ENCODE data around the gene ATP2C2.
"Not testable (repeated sequence)": the region's sequence is repeated elsewhere in the genome, so short reads cannot be mapped to it uniquely, and the experiment has no call there.

Gene ATP2C2

GRCh38 chr16:84421938-84422220 lies 53.5 kb downstream of the ATP2C2 start:
- DNase-seq: no peak

GRCh38 chr16:84423416-84423837 lies 55.1 kb downstream of the ATP2C2 start:
- no peak for DNase-seq

GRCh38 chr16:84425696-84426095 lies 57.4 kb downstream of the ATP2C2 start:
- DNase-seq: no peak

GRCh38 chr16:84426804-84427203 lies 58.5 kb downstream of the ATP2C2 start:
- no peak for DNase-seq

- DNase-seq: no peak
These were observed 59.2 kb downstream of the ATP2C2 start for GRCh38 chr16:84427553-84427952.

GRCh38 chr16:84430860-84431259 lies 62.5 kb downstream of the ATP2C2 start:
- no peak for DNase-seq

GRCh38 chr16:84434800-84435199 lies 66.5 kb downstream of the ATP2C2 start:
- DNase-seq: no peak

GRCh38 chr16:84436196-84436595 lies 67.9 kb downstream of the ATP2C2 start:
- DNase-seq: no peak

GRCh38 chr16:84438971-84439696 lies 70.8 kb downstream of the ATP2C2 start:
- no peak for DNase-seq

- no peak for DNase-seq
These were observed 74.2 kb downstream of the ATP2C2 start for GRCh38 chr16:84442416-84443145.

- no peak for DNase-seq
These were observed 74.9 kb downstream of the ATP2C2 start for GRCh38 chr16:84443166-84443802.

GRCh38 chr16:84444476-84444875 lies 76.1 kb downstream of the ATP2C2 start:
- no peak for DNase-seq

GRCh38 chr16:84446084-84446483 lies 77.7 kb downstream of the ATP2C2 start:
- no peak for DNase-seq

- DNase-seq: no peak
These were observed 78.5 kb downstream of the ATP2C2 start for GRCh38 chr16:84446596-84447392.

- no peak for DNase-seq
These were observed 80.1 kb downstream of the ATP2C2 start for GRCh38 chr16:84448444-84448843.

- no peak for DNase-seq
These were observed 81.1 kb downstream of the ATP2C2 start for GRCh38 chr16:84449156-84450140.

- no peak for DNase-seq
These were observed 82.0 kb downstream of the ATP2C2 start for GRCh38 chr16:84450176-84450865.

GRCh38 chr16:84451010-84451676 lies 82.8 kb downstream of the ATP2C2 start:
- DNase-seq: not testable (repeated sequence)

GRCh38 chr16:84451781-84452180 lies 83.4 kb downstream of the ATP2C2 start:
- no peak for DNase-seq

GRCh38 chr16:84453061-84453752 lies 84.9 kb downstream of the ATP2C2 start:
- DNase-seq: no peak

Data from NCI-H2227 treated with DMSO at 0.1 percent for 48 hours (cell line).